ENCODE results near the gene POMGNT1.
A peak's percentile ranks its signal among the peaks of the same experiment; 100 is the strongest.

Gene POMGNT1

DNA sequence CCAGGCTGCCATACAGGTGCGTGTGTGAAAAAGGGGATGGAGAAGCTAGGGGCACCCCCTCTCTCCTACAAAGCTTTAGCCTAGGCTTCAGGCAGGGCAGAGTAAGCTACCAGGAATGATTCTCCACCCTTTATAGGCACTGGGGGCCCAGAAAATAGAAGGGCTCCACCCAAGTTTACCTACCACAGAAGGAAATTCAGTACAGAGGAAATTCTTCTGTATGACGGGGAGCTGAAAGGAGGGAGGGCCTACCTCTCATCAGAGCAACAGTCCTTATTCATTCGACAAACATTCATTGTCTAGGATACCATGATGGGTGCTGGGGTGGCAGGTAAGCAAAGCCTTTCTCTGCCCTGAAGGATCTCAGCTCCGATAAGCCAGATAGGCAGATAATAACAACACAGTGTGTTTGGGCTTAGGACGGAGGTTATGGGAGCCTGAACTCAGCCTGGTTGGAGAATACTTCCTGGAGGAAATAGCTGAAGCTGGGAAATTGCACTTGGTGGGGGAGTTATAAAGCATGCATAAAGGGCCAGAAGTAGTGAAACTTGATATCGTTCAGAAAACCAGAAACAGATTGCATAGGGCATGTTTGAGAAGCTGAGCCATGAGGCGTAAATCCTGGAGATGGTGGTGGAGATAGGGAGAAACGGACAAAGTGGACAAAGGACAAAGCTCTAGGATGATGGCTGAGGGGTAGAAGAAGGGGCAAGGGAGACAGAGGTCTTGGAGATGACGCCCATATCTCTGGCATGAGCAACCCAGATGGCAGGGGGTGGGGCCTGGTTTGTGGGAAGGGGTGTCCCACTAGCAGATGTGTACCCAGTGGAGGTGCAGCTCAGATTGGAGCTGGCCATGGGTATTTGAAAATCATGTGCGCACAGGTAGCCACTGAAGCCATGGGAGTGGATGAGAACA is 16.6 kb downstream of the POMGNT1 start:
- DNase-seq: no peak

- peak; percentile 74 for DNase-seq
Observed at GRCh38 chr1:46180082-46180616, 18.1 kb downstream of the POMGNT1 start.

- DNase-seq: peak; percentile 84
Observed at GRCh38 chr1:46179138-46180081, 18.8 kb downstream of the POMGNT1 start.

DNA sequence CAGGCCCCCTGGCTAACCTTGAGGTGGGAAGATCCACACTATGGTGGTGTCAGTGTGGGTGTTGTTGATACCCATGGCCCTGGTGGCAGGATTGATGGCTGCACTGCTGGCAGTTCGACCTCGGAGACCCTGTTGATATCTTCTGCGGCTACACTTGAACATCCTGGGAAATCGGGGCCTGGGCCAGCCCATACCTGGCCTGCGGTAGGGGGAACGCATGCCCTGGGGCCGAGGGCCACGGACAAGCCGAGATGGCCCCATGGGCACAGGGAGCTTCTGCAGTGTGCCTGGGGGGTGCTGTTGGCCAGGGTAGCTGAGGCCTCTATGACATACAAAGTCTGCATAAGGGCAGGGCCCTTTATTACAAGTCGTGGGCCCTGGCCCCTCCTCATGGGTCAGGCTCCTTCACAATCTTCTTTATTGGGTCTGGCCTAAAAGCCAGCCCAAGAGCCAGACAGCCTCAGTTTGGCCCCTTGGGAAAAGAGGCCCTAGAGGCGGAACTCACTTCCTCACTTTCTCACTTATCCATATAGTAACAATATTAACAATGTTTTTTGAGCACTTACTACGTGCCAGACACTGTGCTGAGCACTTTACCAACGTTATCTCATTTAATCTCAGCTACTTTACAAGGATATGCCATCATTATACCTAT is 21.9 kb downstream of the POMGNT1 start, which contains the start of gene P3R3URF:
Gene P3R3URF, minus strand, starts transcription at position 278 of the 655 bp plus-strand sequence. Its CDS starts 17 bp downstream, at position 261.
- no peak for DNase-seq

DNA sequence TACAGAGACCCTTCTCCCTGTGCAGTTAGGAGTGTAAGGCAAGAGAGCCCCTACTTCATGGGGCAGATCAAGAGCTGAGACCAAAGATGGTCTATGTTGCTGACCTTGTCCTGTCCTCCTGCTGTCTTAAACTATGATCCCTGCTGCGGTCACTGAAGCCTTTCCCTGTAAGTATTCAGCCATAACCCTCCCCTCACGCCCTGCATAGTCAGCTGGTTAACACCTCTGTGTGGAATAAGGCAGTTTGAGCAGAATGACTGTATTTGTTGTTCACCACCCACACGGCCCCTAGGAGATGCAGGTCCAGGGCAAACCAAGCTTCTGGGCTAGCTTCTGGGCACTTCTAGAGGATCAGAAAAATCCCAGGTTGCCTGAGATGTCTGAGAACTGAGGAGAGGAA is 23.0 kb downstream of the POMGNT1 start:
- no peak for DNase-seq

GRCh38 chr1:46174448-46175231 is 23.6 kb downstream of the POMGNT1 start, which contains the start of gene TSPAN1:
Gene TSPAN1, plus strand, starts transcription at chr1:46175087. Its CDS starts 6,021 bp downstream, at chr1:46181108.
- no peak for DNase-seq

DNA sequence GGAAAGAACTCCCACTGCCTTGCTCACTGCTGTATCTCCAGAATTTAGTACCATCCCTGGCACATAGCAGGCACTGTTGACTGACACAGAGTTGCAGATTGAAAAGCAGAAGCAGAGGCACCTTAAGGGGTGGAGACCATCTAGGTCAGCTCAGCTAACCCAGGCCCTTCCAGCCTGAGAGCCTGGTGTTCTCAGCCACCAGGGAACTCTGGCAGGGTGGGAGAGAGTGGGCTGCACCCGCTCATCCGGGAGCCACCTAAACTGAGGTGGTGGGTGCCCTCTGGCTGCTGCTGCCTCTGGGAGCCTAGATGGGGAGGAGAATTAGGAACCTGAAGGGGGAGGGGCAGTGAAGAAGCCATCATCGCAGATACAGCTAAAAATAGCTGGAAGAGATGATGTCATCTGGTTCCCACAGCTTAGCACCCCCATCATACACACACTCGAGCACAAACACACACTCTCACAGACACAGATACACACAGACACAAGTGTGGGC is 24.8 kb downstream of the POMGNT1 start:
- peak; percentile 61 for DNase-seq

DNA sequence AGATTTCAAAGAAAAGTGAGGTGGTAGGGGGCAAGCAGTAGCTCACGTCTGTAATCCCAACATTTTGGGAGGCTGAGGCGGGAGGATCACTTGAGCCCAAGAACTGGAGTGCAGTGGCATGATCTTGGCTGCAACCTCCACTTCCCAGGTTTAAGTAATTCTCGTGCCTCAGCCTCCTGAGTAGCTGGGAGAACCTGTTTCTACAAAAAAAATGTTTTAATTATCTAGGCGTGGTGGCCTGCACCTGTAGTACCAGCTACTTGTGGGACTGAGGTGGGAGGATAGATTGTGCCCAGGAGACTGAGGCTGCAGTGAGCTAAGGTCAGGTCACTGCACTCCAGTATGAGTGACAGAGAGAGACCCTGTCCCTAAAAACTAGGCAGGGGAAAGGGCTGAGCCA is 25.9 kb downstream of the POMGNT1 start:
- DNase-seq: no peak

GRCh38 chr1:46171871-46172270 is 26.4 kb downstream of the POMGNT1 start:
- DNase-seq: peak; percentile 89

GRCh38 chr1:46171351-46171750 is 26.9 kb downstream of the POMGNT1 start:
- DNase-seq: no peak

- no peak for DNase-seq
Observed at GRCh38 chr1:46169811-46170454, 28.3 kb downstream of the POMGNT1 start.

DNA sequence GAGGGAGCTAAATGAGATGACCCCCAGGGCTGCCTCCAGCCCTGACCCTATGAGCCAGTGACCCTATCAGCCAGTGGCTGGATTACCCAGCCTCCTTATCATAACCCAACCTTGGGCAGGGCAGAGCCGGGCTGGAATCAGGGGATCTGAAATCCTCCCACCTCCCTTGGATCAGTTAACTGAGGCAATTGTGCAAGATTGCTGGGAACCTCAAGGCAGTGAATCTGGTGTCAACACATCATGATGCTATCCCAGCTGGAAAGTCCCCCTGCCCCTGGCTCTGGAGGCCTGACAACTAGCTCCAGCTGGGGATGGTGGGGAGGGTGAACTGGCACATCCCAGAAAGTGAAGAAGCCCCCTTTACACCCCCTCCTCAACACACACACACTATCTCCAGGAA is 29.8 kb downstream of the POMGNT1 start:
- DNase-seq: no peak

GRCh38 chr1:46166521-46167462 is 31.4 kb downstream of the POMGNT1 start:
- no peak for DNase-seq

GRCh38 chr1:46160212-46160611 is 38.0 kb downstream of the POMGNT1 start:
- no peak for DNase-seq

DNA sequence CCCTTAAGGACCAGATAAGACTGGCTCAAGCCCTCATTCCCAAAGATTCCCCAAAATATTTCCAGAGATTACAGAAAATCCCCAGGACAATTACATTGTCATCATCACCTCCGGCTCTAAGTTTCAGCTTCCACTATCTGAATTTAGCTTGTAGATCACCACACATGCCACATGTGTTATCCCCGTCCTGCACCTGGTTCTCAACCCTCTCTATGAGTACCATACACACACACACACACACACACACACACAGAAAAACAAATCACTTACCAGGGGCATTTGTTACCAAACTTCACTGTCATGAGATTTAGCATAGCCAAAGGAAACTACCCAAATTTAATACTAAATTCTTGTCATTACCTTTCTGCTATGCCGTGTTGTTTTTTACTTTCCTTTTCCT is 38.7 kb downstream of the POMGNT1 start:
- DNase-seq: no peak

DNA sequence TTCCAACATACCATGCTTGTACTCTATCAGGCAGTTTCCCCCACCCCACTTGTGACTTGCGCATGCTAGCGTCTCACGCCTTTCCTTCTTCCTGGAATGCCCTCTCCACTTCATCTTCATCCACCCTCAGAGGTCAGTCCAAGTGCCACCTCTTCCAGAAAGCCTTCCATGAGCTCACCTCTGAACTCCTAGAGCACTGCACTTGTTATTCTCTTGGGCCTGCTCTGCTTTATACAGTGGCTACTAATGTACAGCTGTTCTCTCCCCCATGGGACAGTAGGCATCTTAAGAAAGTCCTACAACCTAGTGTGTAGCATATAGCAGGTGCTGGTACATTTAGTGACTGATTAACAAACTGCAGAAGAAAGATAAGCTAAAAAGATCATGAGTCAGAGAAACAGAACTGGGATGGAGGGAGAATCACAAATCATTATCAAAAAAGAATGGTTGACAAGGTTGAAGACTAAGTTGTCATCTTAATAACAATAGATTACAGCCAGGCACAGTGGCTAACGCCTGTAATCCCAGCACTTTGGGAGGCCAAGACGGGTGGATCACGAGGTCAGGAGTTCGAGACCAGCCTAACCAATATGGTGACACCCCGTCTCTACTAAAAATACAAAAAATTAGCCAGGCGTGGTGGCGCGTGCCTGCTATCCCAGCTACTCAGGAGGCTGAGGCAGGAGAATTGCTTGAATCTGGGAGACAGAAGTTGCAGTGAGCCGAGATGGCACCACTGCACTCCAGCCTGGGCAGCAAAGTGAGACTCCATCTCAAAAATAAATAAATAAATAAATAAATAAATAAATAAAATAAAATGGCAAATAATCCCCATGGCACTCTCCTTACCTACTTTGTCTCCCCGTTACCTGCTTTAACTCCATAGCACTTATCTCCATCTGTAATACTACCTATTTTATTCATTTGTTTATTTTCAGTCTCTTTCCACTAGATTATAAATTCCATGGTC is 39.6 kb downstream of the POMGNT1 start:
- no peak for DNase-seq

GRCh38 chr1:46157916-46158311 is 40.3 kb downstream of the POMGNT1 start:
- DNase-seq: no peak

DNA sequence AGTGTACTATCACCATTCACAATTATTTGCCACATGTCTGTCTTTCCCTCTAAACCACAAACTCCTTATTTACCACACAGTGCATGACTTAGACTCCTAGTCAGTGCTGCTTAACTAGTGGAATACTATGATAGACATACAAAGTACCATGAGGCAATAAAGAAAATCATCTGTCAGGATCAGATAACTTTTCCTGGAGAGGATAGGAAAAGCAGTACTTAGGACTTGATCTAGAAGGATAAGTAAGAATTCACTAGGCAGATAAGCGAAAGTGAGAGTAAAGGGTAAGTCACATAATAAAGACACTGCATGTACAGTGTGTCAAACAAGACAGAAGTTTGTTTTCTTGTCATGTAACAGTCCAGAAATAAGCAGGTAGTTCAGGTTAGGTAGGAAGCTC is 44.5 kb downstream of the POMGNT1 start:
- DNase-seq: no peak

DNA sequence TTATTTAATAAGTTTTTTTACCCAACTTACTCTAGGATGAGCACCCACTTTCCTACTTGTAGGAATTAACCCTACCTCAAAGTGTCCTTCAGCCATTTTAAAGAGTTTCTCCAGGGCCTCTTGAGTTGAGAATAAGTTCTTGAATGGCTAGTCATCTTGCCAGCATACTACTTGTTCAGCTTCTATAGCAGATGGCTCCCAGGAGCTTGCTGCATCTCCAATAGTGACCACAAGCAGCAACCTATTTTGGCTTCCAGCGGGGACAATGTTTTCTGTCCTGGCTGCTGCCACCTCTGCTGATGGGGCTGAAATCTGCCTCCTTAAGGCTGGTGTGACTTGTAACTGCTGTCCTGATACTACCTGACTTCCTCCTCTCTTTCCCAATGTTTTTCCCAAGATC is 45.0 kb downstream of the POMGNT1 start:
- DNase-seq: no peak

All from NCI-H510A (cell line).